GM12892 (cell line): ENCODE results near the gene HDAC10.

Experiments
- POLR2A ChIP-seq: IDR thresholded peaks from 2 replicates; pipeline ENCODE4 v1.6.1; 2011; ENCODE audit warnings: low read depth, low read length, control low read depth
- POLR2AphosphoS5 ChIP-seq: IDR thresholded peaks from 2 replicates; pipeline ENCODE4 v1.6.1; 2011; ENCODE audit warnings: low read depth, low read length, control low read depth
- TAF1 ChIP-seq: IDR thresholded peaks from 2 replicates; pipeline ENCODE4 v1.6.1; 2011; ENCODE audit warnings: low read depth, mild to moderate bottlenecking, control low read depth, low read length, borderline replicate concordance

- TF ChIP-seq POLR2A = no peak
- TF ChIP-seq POLR2AphosphoS5 = no peak
- no peak for TF ChIP-seq TAF1
Observed at GRCh38 chr22:50262973-50263617, 12.0 kb upstream of the HDAC10 start.
